Measurements from ENCODE around the gene MAGEB16.

The MAGEB16 gene

DNA sequence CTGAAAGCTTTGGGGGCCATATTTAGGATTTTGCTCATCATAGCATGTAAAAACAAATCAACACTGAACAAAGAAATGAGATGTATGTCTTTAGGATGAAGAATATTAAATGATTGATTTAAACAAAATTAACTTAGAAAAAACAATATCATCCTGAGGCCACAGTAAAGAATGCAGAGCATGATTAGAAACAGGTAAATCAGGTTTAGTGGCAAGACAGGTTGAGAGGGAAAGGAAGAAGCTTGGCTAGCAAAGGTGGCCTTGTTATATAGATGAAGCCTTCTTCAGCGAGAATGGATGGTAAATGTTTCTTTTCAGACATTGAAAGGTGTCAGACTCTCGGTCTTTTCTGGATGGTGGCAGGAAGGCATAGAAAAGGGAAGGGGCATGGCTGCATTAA lies 11.9 kb upstream of the MAGEB16 start:
- Histone ChIP-seq H3K4me2 (ENCODE audit: low read depth, low read length, poor library complexity, severe bottlenecking) (no peak overlapping the region), H3K9me2 (replicated peaks; ENCODE audit: low read depth, low read length) (no peaks in the 10 kb centered on the region), H4K20me1 (ENCODE audit: insufficient read depth, low read length, poor library complexity, severe bottlenecking) (no peaks in the 10 kb centered on the region), H2AFZ (ENCODE audit: low read length) (no peak overlapping the region), H3K9me3 (ENCODE audit: insufficient read depth, low read depth, low read length) (no peaks in the 10 kb centered on the region), H3K9ac (ENCODE audit: low read depth, low read length, poor library complexity, severe bottlenecking) (no peak overlapping the region), H3K36me3 (ENCODE audit: insufficient read depth, low read length) (no peaks in the 10 kb centered on the region), H3F3A (ENCODE audit: low read depth) (no peaks in the 10 kb centered on the region), H3K27me3 (ENCODE audit: insufficient read depth, low read length, poor library complexity, severe bottlenecking) (no peaks in the 10 kb centered on the region), H3K79me2 (ENCODE audit: insufficient read depth, low read length) (no peaks in the 10 kb centered on the region), H3K4me1 (ENCODE audit: insufficient read depth, low read length, poor library complexity, severe bottlenecking) (no peaks in the 10 kb centered on the region), H3K4me3 (ENCODE audit: low read length, poor library complexity, severe bottlenecking) (no peak overlapping the region)
- TF ChIP-seq, protein P1, sequence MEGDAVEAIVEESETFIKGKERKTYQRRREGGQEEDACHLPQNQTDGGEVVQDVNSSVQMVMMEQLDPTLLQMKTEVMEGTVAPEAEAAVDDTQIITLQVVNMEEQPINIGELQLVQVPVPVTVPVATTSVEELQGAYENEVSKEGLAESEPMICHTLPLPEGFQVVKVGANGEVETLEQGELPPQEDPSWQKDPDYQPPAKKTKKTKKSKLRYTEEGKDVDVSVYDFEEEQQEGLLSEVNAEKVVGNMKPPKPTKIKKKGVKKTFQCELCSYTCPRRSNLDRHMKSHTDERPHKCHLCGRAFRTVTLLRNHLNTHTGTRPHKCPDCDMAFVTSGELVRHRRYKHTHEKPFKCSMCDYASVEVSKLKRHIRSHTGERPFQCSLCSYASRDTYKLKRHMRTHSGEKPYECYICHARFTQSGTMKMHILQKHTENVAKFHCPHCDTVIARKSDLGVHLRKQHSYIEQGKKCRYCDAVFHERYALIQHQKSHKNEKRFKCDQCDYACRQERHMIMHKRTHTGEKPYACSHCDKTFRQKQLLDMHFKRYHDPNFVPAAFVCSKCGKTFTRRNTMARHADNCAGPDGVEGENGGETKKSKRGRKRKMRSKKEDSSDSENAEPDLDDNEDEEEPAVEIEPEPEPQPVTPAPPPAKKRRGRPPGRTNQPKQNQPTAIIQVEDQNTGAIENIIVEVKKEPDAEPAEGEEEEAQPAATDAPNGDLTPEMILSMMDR (conservative IDR thresholded peaks at IDR 0.05; ENCODE audit: low read length), result no peak
- TF ChIP-seq EZH2phosphoT487 (IDR thresholded peaks at IDR 0.05; ENCODE audit: borderline replicate concordance), result no peak

GRCh38 chrX:35787867-35788266 lies 10.3 kb upstream of the MAGEB16 start:
- no peak overlapping the region for H3K4me2 ChIP-seq (ENCODE audit: low read depth, low read length, poor library complexity, severe bottlenecking)
- H3K9me3 ChIP-seq (ENCODE audit: insufficient read depth, low read depth, low read length), result no peaks in the 10 kb centered on the region
- H4K20me1 ChIP-seq (ENCODE audit: insufficient read depth, low read length, poor library complexity, severe bottlenecking), result no peaks in the 10 kb centered on the region
- H3K9me2 ChIP-seq (replicated peaks; ENCODE audit: low read depth, low read length), result no peaks in the 10 kb centered on the region
- H3K4me3 ChIP-seq (ENCODE audit: low read length, poor library complexity, severe bottlenecking), result no peak overlapping the region
- no peaks in the 10 kb centered on the region for H3K36me3 ChIP-seq (ENCODE audit: insufficient read depth, low read length)
- H3K9ac ChIP-seq (ENCODE audit: low read depth, low read length, poor library complexity, severe bottlenecking), result no peak overlapping the region
- no peaks in the 10 kb centered on the region for H3F3A ChIP-seq (ENCODE audit: low read depth)
- H3K4me1 ChIP-seq (ENCODE audit: insufficient read depth, low read length, poor library complexity, severe bottlenecking), result no peaks in the 10 kb centered on the region
- no peak overlapping the region for H2AFZ ChIP-seq (ENCODE audit: low read length)
- H3K27me3 ChIP-seq (ENCODE audit: insufficient read depth, low read length, poor library complexity, severe bottlenecking), result no peaks in the 10 kb centered on the region
- H3K79me2 ChIP-seq (ENCODE audit: insufficient read depth, low read length), result no peaks in the 10 kb centered on the region
- TF ChIP-seq, protein P1 (conservative IDR thresholded peaks at IDR 0.05; ENCODE audit: low read length), result no peak
- no peak for TF ChIP-seq EZH2phosphoT487 (IDR thresholded peaks at IDR 0.05; ENCODE audit: borderline replicate concordance)

DNA sequence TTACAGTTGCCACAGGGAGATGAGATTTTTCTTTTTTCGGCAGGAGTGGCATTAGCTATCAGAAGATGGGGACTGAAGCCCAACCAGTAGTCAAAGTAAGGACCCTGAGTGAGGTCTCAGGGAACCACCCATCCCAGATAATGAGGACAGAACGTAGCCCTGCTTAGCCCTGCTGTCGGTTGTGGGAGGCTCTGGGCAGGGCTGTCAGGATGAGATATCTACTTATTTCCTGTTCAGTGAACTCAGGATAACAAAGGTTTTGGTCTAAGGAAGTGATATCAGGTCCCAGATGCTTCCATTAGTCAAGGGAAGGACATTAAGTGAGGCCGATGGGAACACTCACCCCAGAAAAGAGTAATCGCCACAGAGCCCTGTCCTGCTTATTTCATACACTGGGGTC lies 2.3 kb downstream of the MAGEB16 start:
- no peak overlapping the region for H3K4me2 ChIP-seq (ENCODE audit: low read depth, low read length, poor library complexity, severe bottlenecking)
- no peaks in the 10 kb centered on the region for H3K9me3 ChIP-seq (ENCODE audit: insufficient read depth, low read depth, low read length)
- H3K36me3 ChIP-seq (ENCODE audit: insufficient read depth, low read length), result no peaks in the 10 kb centered on the region
- H3K4me1 ChIP-seq (ENCODE audit: insufficient read depth, low read length, poor library complexity, severe bottlenecking), result no peaks in the 10 kb centered on the region
- no peaks in the 10 kb centered on the region for H3K27me3 ChIP-seq (ENCODE audit: insufficient read depth, low read length, poor library complexity, severe bottlenecking)
- no peak overlapping the region for H3K4me3 ChIP-seq (ENCODE audit: low read length, poor library complexity, severe bottlenecking)
- H3K9ac ChIP-seq (ENCODE audit: low read depth, low read length, poor library complexity, severe bottlenecking), result no peak overlapping the region
- H3K79me2 ChIP-seq (ENCODE audit: insufficient read depth, low read length), result no peaks in the 10 kb centered on the region
- no peaks in the 10 kb centered on the region for H3F3A ChIP-seq (ENCODE audit: low read depth)
- no peaks in the 10 kb centered on the region for H4K20me1 ChIP-seq (ENCODE audit: insufficient read depth, low read length, poor library complexity, severe bottlenecking)
- no peak overlapping the region; the same call in 1 of the 2 replicates for H2AFZ ChIP-seq (ENCODE audit: low read length)
- TF ChIP-seq, protein P1 (conservative IDR thresholded peaks at IDR 0.05; ENCODE audit: low read length), result no peak
- no peak for TF ChIP-seq EZH2phosphoT487 (IDR thresholded peaks at IDR 0.05; ENCODE audit: borderline replicate concordance)
- H3K9me2 ChIP-seq (replicated peaks; ENCODE audit: low read depth, low read length), result no peaks in the 10 kb centered on the region
